Measurements from ENCODE around the gene DST. TPM values are rescaled to one million over a fixed set of nuclear protein-coding genes. Genes with fewer than 3 reads are reported as not detected.

DST gene
- total RNA-seq, 1 donor, result 573 TPM

DNA sequence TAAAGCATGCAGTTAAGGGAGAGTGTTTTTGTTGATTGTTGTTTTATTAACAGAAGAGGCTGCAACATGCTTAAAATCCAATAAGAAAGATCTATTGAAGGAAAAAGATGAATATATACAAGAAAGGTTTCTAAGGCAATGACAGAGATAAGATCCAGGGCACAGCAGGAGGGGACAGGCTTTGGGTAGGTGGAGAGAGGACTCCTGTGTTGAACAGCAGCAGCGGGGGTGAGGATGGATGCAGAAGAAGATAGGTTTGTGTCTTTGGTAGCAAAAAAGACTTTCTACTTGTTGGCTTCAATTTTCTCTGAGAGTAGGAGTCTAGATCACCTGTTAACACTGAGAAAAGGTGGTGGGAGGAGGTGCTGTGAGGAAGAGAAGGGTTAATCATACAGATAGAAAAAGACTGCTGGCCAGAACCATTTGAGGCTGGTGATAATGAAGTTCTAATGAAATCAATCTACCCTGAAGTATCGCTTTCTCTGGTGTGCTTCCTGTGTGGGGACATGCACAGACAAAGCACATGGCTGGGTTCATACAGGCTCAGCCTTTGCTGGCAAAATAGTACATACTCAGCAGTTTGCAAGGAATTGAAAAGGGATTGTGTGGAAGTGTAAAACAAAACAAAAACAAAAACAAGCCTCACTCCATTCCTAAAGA is 17.2 kb upstream of the DST start:
- H4K20me1 ChIP-seq (ENCODE audit: insufficient read depth, low read length), result peaks cover 10% of the 10 kb centered on the region
- no peak overlapping the region for H2AFZ ChIP-seq (ENCODE audit: low read length)
- peaks cover 14% of the 10 kb centered on the region for H3K4me1 ChIP-seq (ENCODE audit: insufficient read depth, low read length)
- H3K79me2 ChIP-seq (ENCODE audit: insufficient read depth, low read length), result peaks cover 95% of the 10 kb centered on the region
- H3K27me3 ChIP-seq (ENCODE audit: insufficient read depth, low read length), result no peaks in the 10 kb centered on the region
- no peak overlapping the region for H3K4me3 ChIP-seq (ENCODE audit: insufficient read depth, low read length)
- no peak overlapping the region for H3K4me2 ChIP-seq (ENCODE audit: insufficient read depth, low read length)
- H3K9me3 ChIP-seq (ENCODE audit: low read depth, low read length), result no peaks in the 10 kb centered on the region
- H3K27ac ChIP-seq (ENCODE audit: low read depth, low read length), result no peak overlapping the region
- no peak for DNase-seq (ENCODE audit: insufficient read length, low spot score, missing footprints)
- TF ChIP-seq, protein P1, sequence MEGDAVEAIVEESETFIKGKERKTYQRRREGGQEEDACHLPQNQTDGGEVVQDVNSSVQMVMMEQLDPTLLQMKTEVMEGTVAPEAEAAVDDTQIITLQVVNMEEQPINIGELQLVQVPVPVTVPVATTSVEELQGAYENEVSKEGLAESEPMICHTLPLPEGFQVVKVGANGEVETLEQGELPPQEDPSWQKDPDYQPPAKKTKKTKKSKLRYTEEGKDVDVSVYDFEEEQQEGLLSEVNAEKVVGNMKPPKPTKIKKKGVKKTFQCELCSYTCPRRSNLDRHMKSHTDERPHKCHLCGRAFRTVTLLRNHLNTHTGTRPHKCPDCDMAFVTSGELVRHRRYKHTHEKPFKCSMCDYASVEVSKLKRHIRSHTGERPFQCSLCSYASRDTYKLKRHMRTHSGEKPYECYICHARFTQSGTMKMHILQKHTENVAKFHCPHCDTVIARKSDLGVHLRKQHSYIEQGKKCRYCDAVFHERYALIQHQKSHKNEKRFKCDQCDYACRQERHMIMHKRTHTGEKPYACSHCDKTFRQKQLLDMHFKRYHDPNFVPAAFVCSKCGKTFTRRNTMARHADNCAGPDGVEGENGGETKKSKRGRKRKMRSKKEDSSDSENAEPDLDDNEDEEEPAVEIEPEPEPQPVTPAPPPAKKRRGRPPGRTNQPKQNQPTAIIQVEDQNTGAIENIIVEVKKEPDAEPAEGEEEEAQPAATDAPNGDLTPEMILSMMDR (IDR thresholded peaks at IDR 0.05; ENCODE audit: extremely low read depth, low read depth, low read length), result no peak
- H3K36me3 ChIP-seq (ENCODE audit: insufficient read depth, low read length), result peaks cover 3% of the 10 kb centered on the region

DNA sequence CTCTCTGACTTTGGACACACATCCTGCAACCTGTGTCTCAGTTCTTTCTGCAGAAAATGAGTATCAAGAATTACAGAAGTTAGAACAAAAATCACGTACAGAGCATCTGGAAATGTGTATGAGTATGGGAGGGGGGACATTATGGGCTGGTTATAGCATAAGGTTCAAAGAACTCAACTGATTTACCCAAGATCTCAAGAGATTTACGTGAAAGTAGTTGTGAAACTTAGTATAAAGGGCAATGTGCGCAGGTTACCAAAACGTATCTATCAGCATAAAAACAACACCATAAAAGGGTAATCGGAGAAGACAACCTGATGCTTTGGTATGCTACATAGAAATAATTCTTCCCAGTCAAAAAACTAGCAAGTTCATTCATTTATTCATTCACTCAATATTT is 15.6 kb upstream of the DST start:
- H4K20me1 ChIP-seq (ENCODE audit: insufficient read depth, low read length), result peaks cover 5% of the 10 kb centered on the region
- H2AFZ ChIP-seq (ENCODE audit: low read length), result no peak overlapping the region
- H3K4me2 ChIP-seq (ENCODE audit: insufficient read depth, low read length), result no peak overlapping the region
- peaks cover 87% of the 10 kb centered on the region for H3K79me2 ChIP-seq (ENCODE audit: insufficient read depth, low read length)
- H3K27ac ChIP-seq (ENCODE audit: low read depth, low read length), result no peak overlapping the region
- no peaks in the 10 kb centered on the region for H3K27me3 ChIP-seq (ENCODE audit: insufficient read depth, low read length)
- peaks cover 22% of the 10 kb centered on the region for H3K4me1 ChIP-seq (ENCODE audit: insufficient read depth, low read length)
- TF ChIP-seq, protein P1 (IDR thresholded peaks at IDR 0.05; ENCODE audit: extremely low read depth, low read depth, low read length), result no peak
- no peaks in the 10 kb centered on the region for H3K9me3 ChIP-seq (ENCODE audit: low read depth, low read length)
- no peak overlapping the region for H3K4me3 ChIP-seq (ENCODE audit: insufficient read depth, low read length)
- no peak for DNase-seq (ENCODE audit: insufficient read length, low spot score, missing footprints)
- H3K36me3 ChIP-seq (ENCODE audit: insufficient read depth, low read length), result peaks cover 3% of the 10 kb centered on the region

DNA sequence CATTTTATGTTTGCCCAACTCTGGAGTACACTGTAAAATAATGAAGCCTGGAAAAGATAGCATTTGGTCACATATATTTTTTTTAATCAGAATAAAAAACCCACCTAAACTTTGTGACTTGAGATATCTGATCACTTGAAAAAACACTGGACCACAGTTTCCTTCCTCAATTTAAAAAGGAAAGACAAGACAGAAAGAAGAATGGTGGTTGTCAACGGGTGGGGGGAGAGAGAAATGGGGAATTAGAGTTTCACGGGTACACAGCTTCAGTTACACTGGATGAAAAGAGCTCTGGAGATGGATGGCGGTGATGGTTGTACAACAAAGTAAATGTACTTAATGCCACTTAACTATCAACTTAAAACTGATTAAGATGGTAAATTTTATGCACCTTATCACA is 14.7 kb upstream of the DST start:
- Histone ChIP-seq H3K4me2 (ENCODE audit: insufficient read depth, low read length) (no peak overlapping the region), H3K4me1 (ENCODE audit: insufficient read depth, low read length) (peaks cover 29% of the 10 kb centered on the region), H3K27me3 (ENCODE audit: insufficient read depth, low read length) (no peaks in the 10 kb centered on the region), H4K20me1 (ENCODE audit: insufficient read depth, low read length) (peaks cover 5% of the 10 kb centered on the region), H3K4me3 (ENCODE audit: insufficient read depth, low read length) (no peak overlapping the region), H3K27ac (ENCODE audit: low read depth, low read length) (no peak overlapping the region), H3K9me3 (ENCODE audit: low read depth, low read length) (no peaks in the 10 kb centered on the region), H2AFZ (ENCODE audit: low read length) (no peak overlapping the region), H3K36me3 (ENCODE audit: insufficient read depth, low read length) (peaks cover 3% of the 10 kb centered on the region), H3K79me2 (ENCODE audit: insufficient read depth, low read length) (peaks cover 77% of the 10 kb centered on the region)
- TF ChIP-seq, protein P1 (IDR thresholded peaks at IDR 0.05; ENCODE audit: extremely low read depth, low read depth, low read length), result no peak
- DNase-seq (ENCODE audit: insufficient read length, low spot score, missing footprints), result no peak

DNA sequence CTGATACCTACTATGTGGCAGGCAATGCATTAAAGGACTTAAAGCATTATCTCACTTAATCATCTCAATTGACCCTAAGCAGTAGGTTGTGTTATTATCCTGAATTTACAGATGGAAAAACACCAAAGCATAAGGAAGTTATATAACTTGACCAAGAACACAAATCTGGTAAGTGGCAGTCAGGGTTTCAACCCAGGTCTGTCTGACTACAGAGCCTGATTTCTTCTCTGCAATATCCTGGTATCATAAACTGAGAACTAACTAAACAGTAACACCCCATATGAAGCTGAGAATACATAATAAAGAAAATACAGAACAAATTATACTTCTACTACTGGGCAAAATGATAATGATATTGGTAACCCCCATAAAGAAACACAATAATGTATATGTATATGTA is 13.8 kb upstream of the DST start:
- Histone ChIP-seq H3K9me3 (ENCODE audit: low read depth, low read length) (no peaks in the 10 kb centered on the region), H2AFZ (ENCODE audit: low read length) (no peak overlapping the region), H3K27ac (ENCODE audit: low read depth, low read length) (no peak overlapping the region), H4K20me1 (ENCODE audit: insufficient read depth, low read length) (peaks cover 6% of the 10 kb centered on the region), H3K4me1 (ENCODE audit: insufficient read depth, low read length) (peaks cover 38% of the 10 kb centered on the region), H3K4me2 (ENCODE audit: insufficient read depth, low read length) (no peak overlapping the region), H3K36me3 (ENCODE audit: insufficient read depth, low read length) (peaks cover 3% of the 10 kb centered on the region), H3K4me3 (ENCODE audit: insufficient read depth, low read length) (no peak overlapping the region), H3K27me3 (ENCODE audit: insufficient read depth, low read length) (no peaks in the 10 kb centered on the region), H3K79me2 (ENCODE audit: insufficient read depth, low read length) (peaks cover 78% of the 10 kb centered on the region)
- TF ChIP-seq, protein P1 (IDR thresholded peaks at IDR 0.05; ENCODE audit: extremely low read depth, low read depth, low read length), result no peak
- DNase-seq (ENCODE audit: insufficient read length, low spot score, missing footprints), result no peak
